Activated CD4-positive, alpha-beta T cell treated with anti-CD3 and anti-CD28 coated beads, Interleukin-2, amount 10 ng/mL, durations not matched to agents 24 days and 14 days (primary cell): ENCODE data around the gene CIDEB. TPM values are rescaled to one million over a fixed set of nuclear protein-coding genes. Genes with fewer than 3 reads are reported as not detected.
A peak's percentile ranks its signal among the peaks of the same experiment; 100 is the strongest.

Source experiments
- DNase-seq: peaks from one replicate; pipeline ENCODE4 v3.0.0; 2022
- H3K27ac Mint-ChIP-seq: one replicate; pipeline ENCODE4 v1.8.0; 2022; ENCODE audit warnings: mild to moderate bottlenecking, mixed read lengths
- H3K27me3 Mint-ChIP-seq: one replicate; pipeline ENCODE4 v1.8.0; 2022; ENCODE audit warnings: mixed read lengths
- H3K36me3 Mint-ChIP-seq: one replicate; pipeline ENCODE4 v1.8.0; 2022; ENCODE audit warnings: low read depth, mild to moderate bottlenecking, mixed read lengths
- H3K4me1 Mint-ChIP-seq: one replicate; pipeline ENCODE4 v1.8.0; 2021; ENCODE audit warnings: mixed read lengths
- H3K4me3 Mint-ChIP-seq: one replicate; pipeline ENCODE4 v1.8.0; 2022; ENCODE audit warnings: mild to moderate bottlenecking, moderate library complexity, mixed read lengths
- H3K9me3 Mint-ChIP-seq: one replicate; pipeline ENCODE4 v1.8.0; 2021; ENCODE audit warnings: mixed read lengths
- intact Hi-C: fragments of 100-400 bp; cut with micrococcal nuclease; formaldehyde crosslinking; loops from one replicate; pipeline ENCODE4 v1.15.1; 2023
- total RNA-seq: library from RNA; stranded (reverse); gene quantifications from 2 replicates; pipeline ENCODE4 v1.2.3, GENCODE V29; 2022

CIDEB gene
- total RNA-seq, 1 donor from 2014 or later: 22.2 TPM

DNA sequence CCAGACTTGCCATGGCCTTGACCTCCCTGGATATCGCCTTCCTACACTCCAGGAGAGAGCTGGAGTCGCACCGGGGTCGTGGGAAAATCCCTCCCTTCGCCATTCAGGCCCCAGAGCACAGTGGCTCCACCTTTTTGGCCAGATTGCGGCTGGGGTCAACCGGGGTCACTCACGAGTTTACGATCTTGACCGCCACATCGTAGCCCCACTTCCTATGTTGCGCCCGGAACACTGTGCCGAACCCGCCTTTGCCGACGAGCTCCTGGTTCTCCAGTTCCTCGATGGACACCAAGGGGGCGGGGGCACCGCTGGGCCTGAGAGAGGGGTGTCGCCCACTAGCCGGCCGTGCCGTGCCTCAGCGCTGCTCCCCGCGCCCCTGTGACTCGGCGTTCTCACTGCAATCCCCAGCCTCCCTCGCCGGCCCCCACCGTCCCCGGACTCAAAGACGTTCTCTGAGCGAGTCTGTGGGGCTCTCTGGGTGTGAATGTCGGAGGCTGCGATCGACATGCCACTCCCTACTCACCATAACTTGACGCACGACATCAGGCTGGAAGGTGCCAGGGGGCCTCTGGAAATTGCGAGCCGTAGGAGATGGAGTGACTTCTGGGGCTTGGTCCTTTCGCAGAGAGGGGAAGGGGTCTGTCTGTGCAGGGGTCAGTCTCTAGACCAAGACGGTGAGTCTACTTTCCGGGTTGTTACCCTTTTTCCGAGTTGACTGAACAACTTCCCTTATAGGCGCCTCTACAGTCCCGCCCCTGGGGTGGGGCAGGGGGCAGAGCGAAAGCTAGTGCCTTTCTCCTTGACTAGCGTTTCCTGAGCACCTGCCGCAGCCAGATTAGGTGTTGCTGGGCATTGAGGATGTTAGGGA lies 31.7 kb upstream of the CIDEB start, which contains the start of gene RIPK3:
Gene RIPK3 (minus strand): TSS at position 708 of the 868 bp plus-strand sequence. CDS start 165 bp downstream, at position 543.
- peak within 1 kb of the TSS; percentile 70 for H3K27ac Mint-ChIP-seq
- peaks cover 28% of the 10 kb centered on the region for H3K27me3 Mint-ChIP-seq
- H3K9me3 Mint-ChIP-seq: no peaks in the 10 kb centered on the region
- intact Hi-C loops: no loop called here
- H3K4me3 Mint-ChIP-seq: peak within 1 kb of the TSS; percentile 93
- peak; percentile 94 for DNase-seq
- peaks cover 30% of the 10 kb centered on the region for H3K36me3 Mint-ChIP-seq
- peaks cover 28% of the 10 kb centered on the region for H3K4me1 Mint-ChIP-seq

DNA sequence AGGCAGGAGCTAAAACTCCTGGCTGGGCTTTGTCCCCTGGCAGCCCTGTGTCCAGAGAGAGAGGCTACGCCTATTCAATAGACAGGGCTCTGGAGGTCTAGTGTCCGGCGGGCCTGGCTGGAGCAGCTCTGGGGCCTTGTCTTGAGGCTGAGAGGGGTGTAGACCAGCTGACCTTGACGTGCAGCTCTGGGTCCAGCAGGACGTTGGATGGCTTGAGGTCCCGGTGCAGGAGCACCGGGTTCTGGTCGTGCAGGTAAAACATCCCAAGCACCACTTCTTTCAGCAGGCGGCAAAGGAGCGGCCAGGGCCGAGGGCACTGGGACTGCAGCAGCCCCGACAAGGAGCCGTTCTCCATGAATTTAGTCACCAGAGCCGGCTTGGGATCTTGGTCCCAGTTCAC lies 31.1 kb upstream of the CIDEB start:
- no peak for DNase-seq
- intact Hi-C loops: no loop called here
- Mint-ChIP-seq H3K9me3 (no peaks in the 10 kb centered on the region), H3K4me1 (peaks cover 31% of the 10 kb centered on the region), H3K27ac (no peak overlapping the region), H3K36me3 (peaks cover 30% of the 10 kb centered on the region), H3K27me3 (peaks cover 28% of the 10 kb centered on the region), H3K4me3 (peak overlapping the region; percentile 93)

DNA sequence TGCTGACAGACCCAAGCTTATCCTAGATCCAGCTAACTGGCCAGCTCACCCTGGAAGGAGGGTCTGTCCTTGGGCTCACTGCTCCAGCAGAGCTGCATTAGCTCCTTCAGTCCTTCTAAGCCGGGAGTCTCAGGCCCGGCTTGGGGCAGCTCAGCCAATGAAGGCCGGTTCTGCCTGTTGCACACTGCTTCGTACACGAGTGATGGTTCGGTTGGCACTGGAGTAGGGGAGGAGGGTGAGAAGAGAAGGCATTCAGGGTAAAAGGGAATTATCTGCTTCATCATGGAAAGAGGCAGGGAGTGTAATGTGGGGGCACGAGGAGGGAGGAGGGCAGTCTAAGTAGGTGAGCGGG lies 30.0 kb upstream of the CIDEB start:
- Mint-ChIP-seq H3K4me1 (peaks cover 35% of the 10 kb centered on the region), H3K4me3 (peak overlapping the region; percentile 93), H3K27me3 (peaks cover 32% of the 10 kb centered on the region), H3K27ac (no peak overlapping the region), H3K9me3 (no peaks in the 10 kb centered on the region), H3K36me3 (peaks cover 30% of the 10 kb centered on the region)
- peak; percentile 57 for DNase-seq
- intact Hi-C loops: no loop called here

DNA sequence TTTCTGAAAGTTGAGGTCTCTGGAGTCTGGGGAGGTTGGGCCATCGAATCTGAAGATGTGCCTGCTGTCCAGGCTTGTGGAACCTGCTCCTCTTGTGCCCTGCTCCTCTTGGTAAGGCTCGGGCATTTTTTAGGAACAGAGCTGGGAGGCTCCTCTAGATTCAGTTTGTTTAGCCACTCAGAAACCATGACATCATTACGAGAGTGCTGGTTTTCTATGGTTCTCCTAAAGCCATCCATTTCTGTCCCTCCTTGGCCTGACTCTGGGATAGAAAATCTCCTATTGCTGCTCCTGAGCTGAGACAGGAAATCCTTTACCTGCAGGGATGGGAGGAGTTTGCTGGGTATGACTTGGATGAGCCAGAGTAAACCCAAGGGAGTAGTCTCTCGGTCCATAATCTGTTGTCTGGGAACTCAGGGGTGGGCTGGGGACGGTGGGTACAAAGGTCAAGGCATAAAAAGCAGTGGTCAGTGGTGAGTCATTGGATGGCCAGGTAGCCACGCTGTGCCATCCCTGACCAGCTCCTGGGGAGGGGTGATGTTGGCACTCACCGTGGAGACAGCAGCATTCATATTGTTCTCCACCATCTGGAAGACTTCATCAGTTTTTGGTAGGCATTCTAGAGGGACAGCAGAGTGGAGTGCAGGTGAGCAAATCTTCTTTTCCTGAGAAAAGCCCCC lies 29.5 kb upstream of the CIDEB start:
- Mint-ChIP-seq H3K36me3 (peaks cover 30% of the 10 kb centered on the region), H3K9me3 (no peaks in the 10 kb centered on the region), H3K4me1 (peaks cover 37% of the 10 kb centered on the region), H3K27me3 (peaks cover 31% of the 10 kb centered on the region), H3K27ac (no peak overlapping the region), H3K4me3 (peak overlapping the region; percentile 93)
- DNase-seq: no peak
- intact Hi-C loops: no loop called here

DNA sequence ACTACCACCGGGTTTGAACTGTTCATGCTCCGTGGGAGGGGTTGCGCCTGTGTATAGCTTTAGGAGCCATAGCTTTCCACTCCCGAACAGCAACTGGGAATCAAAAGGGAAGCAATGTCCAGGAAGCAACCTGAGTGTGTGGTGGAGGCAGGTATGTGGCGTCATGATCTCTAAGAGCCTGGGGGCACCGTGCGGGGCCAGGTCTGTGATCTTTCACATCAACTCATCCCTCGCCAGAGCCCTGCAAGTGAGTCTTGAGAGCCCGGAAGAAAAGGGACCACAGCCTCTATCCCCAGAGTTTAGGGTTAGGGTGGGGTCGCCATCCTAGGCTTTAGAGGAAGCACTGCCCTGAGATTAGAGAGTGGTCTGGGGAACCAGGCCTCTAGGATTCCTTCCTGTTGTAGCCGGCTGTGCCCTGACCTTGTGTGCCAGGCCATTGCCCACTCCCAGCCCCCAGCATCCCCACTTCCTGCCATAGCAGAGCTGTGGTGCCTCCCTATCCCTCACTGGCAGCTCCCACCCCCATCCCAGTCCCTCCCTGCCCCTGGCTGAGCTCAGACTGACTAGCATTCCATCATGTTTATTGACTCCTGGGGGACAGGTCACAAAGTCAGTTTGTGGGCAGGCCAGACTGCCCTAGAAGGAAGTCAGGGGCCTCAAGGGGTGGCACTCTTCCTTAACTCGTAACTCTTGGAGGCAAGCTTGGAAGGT lies 27.8 kb upstream of the CIDEB start:
- Mint-ChIP-seq H3K4me3 (peak overlapping the region; percentile 35), H3K27ac (no peak overlapping the region), H3K4me1 (peaks cover 46% of the 10 kb centered on the region), H3K36me3 (peaks cover 30% of the 10 kb centered on the region), H3K9me3 (no peaks in the 10 kb centered on the region), H3K27me3 (peaks cover 31% of the 10 kb centered on the region)
- no peak for DNase-seq
- intact Hi-C loops: no loop called here

DNA sequence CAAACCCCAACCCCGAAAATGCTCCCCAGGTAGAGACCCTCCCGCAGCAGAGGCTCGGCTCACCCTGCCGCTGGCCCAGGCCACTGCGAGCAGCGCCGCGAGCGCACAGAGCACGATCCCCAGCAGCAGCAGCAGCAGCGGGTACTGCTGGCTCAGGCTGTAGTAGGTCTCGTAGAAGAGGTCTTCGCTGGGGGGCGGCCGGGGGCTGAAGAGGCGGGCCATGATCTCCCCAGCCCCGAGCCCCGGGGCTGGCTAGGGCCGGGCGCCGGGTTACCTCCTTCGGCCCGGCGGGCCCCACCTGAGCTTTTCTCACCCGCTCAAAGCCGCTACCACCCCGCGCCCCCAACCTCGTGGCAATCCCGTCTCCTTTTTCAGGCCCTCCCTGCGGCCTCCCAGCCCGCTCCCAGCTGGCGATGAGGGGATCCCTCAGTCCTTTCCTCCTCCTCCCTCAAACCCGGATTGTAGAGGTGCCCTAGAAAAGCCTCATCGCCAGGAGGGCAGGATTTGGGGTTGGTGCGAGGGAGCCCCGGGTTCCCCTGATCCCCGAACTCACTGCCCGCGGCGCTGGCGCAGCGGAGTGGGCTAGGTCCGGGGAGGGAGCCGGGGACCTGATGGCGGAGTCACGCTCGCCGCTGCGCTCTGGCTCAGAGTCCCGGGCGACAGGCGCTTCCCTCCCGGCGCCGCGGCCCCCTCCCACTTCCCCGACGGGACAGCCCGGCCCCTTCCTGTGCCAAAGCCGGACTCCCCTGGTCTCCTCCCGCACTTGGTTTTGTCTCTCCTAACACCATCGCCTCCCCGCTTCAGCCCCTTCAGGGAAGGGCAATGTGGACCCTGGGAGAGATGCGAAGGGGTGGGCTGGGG lies 26.9 kb upstream of the CIDEB start, which contains the start of gene ADCY4:
Gene ADCY4 (minus strand): TSS at position 641 of the 861 bp plus-strand sequence. CDS start 419 bp downstream, at position 222.
- Mint-ChIP-seq H3K4me3 (peak within 1 kb of the TSS; percentile 61), H3K4me1 (peaks cover 47% of the 10 kb centered on the region), H3K27ac (peak within 1 kb of the TSS; percentile 45), H3K36me3 (peaks cover 30% of the 10 kb centered on the region), H3K27me3 (peaks cover 33% of the 10 kb centered on the region), H3K9me3 (no peaks in the 10 kb centered on the region)
- peak; percentile 75 for DNase-seq
- intact Hi-C loops: loop anchor here (5.0 kb wide), 1 partner anchor 338 kb away; no protein-coding TSS in a partner anchor

DNA sequence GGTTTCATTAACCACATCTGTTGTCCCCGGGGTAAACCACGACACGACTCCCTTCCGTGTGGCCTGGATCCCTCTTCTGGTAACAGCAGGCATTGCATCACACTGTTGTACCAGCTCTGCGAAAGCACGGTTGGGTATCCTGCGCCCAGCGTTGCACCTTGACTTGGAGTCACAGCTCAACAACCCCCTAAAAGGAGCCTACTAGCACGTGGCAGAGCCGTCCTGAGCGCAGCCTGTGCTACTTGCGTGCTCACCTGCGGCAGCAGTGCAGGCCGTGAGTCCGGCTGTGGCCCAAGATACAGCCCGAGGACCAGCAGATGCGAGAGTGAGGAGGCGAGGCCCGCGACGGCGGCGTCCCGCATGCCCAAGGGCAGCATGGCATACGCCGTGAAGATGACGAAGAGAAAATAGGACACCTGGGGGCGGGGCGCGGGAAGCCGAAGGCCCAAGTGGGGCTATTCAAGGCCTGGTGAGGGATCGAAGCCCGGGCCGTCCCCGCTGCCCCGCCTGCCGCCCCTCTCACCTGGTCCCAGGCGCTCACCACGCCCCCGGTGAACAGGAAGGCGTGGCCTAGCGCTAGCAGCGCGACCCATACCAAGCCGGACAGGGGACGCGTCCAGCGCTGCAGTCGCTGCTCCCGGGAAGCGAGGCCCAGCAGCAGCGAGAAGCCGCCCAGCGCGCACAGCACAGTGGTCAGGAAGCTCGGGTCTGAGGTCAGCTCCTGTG lies 24.7 kb upstream of the CIDEB start:
- peaks cover 20% of the 10 kb centered on the region for H3K36me3 Mint-ChIP-seq
- intact Hi-C loops: loop anchor here (1.0 to 5.0 kb wide), 4 partner anchors 22 to 340 kb away; partner anchors contain the start of genes LTB4R and LTB4R2

DNA sequence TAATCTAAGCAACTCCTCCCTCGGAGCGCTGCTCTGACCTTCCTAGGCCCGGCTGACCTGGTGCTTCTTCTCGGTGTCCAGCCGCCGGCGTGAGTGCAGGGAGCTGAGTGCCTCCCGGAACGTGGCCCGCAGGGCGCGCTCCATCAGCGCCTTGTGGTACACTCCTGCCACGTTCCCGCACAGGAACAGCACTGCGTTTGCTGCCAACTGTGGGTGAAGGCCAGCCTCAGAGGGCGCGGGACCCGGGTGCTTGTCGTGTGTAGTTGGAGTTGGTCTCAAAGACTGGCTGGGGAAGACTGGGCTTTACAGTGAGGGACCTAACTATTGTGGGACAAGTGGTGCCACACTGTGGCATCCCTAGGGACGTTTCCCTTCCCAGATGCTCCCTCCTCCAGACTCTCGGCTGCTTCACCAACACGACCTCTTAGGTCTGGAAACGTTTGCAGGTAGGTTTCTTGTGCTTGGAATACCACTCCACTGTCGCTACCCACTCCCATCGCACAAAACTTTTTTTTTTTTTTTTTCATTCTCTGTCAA lies 24.0 kb upstream of the CIDEB start:
- Mint-ChIP-seq H3K27me3 (peaks cover 33% of the 10 kb centered on the region), H3K4me1 (peaks cover 56% of the 10 kb centered on the region), H3K36me3 (peaks cover 14% of the 10 kb centered on the region), H3K9me3 (no peaks in the 10 kb centered on the region), H3K27ac (peak overlapping the region; percentile 26), H3K4me3 (peak overlapping the region; percentile 87)
- no peak for DNase-seq
- intact Hi-C loops: loop anchor here (1.0 to 5.0 kb wide), 4 partner anchors 21 to 341 kb away; partner anchors contain the start of genes LTB4R and LTB4R2

More for the DNA sequence above, 24.7 kb upstream of the CIDEB start:
- peak; percentile 95 for DNase-seq
- Mint-ChIP-seq H3K27me3 (peaks cover 33% of the 10 kb centered on the region), H3K27ac (peak overlapping the region; percentile 26), H3K9me3 (no peaks in the 10 kb centered on the region), H3K4me1 (peaks cover 51% of the 10 kb centered on the region), H3K4me3 (peak overlapping the region; percentile 87)

DNA sequence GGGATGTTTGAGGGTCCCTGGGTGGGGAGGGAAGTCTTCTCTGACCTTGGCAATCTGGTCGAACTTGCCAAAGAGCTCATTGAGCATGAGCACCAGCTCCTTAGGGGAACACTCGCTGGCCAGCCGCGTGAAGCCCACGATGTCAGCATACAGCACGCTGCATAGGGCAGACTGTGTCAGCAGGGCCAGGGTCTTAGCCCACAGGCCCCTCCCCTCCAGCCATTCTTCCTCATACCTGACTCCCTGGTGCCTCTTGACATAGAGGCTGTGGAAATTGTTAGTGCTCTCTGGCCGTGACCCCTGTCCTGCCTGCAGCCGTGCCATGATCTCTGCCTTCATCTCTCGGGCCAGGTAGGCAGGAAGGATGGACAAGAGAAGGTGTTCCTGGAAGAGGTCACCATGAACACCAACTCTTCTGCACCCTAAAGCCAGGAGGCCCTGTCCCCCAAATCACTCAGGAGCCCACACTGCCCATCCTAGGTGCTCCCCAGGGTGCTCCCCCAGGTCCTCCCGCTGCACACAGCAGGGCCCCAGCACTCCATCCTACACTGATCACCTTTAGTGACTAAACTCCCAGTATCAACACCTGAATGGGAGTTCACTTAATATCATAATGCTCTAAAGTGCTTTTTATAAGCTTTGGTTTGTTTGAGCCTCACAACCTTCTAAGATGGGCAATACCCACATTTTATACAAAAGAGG lies 23.3 kb upstream of the CIDEB start:
- Mint-ChIP-seq H3K27ac (no peak overlapping the region), H3K27me3 (peaks cover 29% of the 10 kb centered on the region), H3K4me3 (no peak overlapping the region), H3K4me1 (peaks cover 55% of the 10 kb centered on the region), H3K9me3 (no peaks in the 10 kb centered on the region), H3K36me3 (peaks cover 8% of the 10 kb centered on the region)
- DNase-seq: no peak
- intact Hi-C loops: loop anchor here (5.0 kb wide), 1 partner anchor 341 kb away; no protein-coding TSS in a partner anchor

DNA sequence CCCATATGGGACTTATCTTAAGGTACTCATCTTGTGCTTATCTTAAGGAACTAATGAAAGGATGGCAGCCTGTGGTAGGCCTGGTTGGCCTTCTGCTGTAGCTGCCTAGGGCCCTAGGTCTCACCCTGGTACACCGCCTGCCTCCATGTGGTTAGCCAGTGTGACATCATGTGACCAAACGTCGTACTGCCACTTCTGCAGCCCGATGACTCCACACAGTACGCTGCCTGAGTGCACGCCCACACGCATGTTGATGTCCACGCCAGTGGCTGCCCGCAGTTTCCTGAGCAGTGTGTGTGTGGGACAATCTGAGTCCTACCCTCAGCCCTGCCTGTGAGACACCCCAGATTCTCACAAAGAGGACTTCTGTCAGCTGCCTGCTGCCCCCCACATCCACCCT lies 22.0 kb upstream of the CIDEB start:
- Mint-ChIP-seq H3K27ac (no peak overlapping the region), H3K4me3 (no peak overlapping the region), H3K9me3 (no peaks in the 10 kb centered on the region), H3K27me3 (peaks cover 21% of the 10 kb centered on the region), H3K4me1 (peaks cover 50% of the 10 kb centered on the region), H3K36me3 (no peaks in the 10 kb centered on the region)
- peak; percentile 79 for DNase-seq
- intact Hi-C loops: loop anchor here (5.0 kb wide), 1 partner anchor 343 kb away; no protein-coding TSS in a partner anchor

DNA sequence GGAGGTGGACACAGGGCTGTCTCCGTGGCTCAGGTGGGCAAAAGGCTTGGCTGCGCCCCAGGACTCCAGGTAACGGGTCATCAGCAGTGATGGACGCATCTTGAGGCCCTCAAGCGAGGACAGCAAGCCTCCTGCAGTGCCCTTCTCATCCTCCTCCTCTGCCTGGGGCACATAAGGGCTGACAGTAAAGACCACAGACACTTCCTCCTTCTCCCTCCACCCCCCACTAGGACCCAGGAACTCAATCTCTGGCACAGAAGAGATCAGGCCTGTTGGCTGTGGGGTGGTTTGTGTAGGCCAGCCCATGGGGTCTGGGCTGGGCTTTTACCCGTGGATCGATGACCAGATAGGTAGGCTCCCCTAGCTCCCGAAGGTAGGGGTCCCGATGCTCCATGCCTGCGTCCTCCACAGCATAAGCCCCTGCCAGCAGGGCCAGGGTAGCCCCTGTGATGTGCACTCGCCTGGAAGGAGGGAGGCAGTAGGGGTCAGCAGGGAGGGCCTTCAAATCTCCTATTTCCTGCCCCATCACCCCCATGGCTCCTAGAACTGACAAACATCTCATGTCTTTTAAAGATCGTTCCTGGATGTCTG lies 21.4 kb upstream of the CIDEB start:
- intact Hi-C loops: no loop called here
- H3K27ac Mint-ChIP-seq: no peak overlapping the region
- H3K9me3 Mint-ChIP-seq: no peaks in the 10 kb centered on the region
- H3K27me3 Mint-ChIP-seq: peaks cover 17% of the 10 kb centered on the region
- no peaks in the 10 kb centered on the region for H3K36me3 Mint-ChIP-seq
- no peak for DNase-seq
- H3K4me3 Mint-ChIP-seq: no peak overlapping the region
- H3K4me1 Mint-ChIP-seq: peaks cover 47% of the 10 kb centered on the region
